Measurements from ENCODE around the gene ZNF296. TPM values are rescaled to one million over a fixed set of nuclear protein-coding genes. Genes with fewer than 3 reads are reported as not detected.

Gene ZNF296
- total RNA-seq, 1 donor from 2014 or later, result 0.20 TPM

GRCh38 chr19:45038931-45039893 lies 37.1 kb downstream of the ZNF296 start, which contains the start of gene CLASRP:
TSS of gene CLASRP (plus strand) at chr19:45039045. CDS start at chr19:45040213, 1,168 bp downstream.
- DNase-seq (peak; percentile 95), ATAC-seq (peak; percentile 99)
- intact Hi-C loops (cut with micrococcal nuclease), result no loop called here

GRCh38 chr19:45037393-45038169 lies 38.7 kb downstream of the ZNF296 start:
- no peak for DNase-seq
- intact Hi-C loops (cut with micrococcal nuclease), result no loop called here
- no peak for ATAC-seq

DNA sequence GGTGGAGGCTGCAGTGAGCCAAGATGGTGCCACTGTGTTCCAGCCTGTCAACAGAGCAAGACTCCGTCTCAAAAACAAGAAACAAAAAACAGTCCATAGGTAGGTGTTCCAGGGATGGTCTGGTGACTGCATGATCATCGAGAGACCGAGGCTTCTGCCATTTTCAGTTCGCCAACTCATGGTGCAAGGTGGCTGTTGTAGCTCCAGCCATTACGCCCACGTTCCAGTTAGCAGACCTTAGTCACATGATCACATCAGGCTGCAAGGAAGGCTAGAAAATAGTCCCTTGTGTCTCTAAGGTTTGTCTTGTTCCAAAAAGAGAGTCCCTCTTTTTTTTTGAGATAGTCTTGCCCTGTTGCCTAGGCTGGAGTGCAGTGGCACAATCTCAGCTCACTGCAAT lies 40.5 kb downstream of the ZNF296 start:
- ATAC-seq, result no peak
- no peak for DNase-seq
- intact Hi-C loops (cut with micrococcal nuclease), result no loop called here

DNA sequence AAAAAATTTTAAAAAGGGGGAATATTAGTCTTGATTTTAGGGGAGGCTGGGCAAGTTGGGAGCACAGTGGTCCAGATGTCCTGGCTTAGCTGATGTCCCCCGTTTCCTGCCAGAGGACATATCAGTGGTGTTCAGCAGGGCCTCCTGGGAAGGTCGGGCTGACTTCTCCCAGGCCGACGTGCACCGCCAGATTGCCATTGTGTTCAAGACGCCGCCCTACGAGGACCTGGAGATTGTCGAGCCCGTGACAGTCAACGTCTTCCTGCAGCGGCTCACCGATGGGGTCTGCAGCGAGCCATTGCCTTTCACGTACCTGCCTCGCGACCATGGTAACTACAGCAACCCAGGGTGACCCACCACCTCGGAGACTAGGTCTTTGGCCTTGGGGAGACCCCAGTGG lies 43.9 kb downstream of the ZNF296 start:
- ATAC-seq, result no peak
- intact Hi-C loops (cut with micrococcal nuclease), result no loop called here
- no peak for DNase-seq

GRCh38 chr19:45030825-45031224 lies 45.5 kb downstream of the ZNF296 start:
- ATAC-seq, result no peak
- DNase-seq, result no peak
- intact Hi-C loops (cut with micrococcal nuclease), result no loop called here

DNA sequence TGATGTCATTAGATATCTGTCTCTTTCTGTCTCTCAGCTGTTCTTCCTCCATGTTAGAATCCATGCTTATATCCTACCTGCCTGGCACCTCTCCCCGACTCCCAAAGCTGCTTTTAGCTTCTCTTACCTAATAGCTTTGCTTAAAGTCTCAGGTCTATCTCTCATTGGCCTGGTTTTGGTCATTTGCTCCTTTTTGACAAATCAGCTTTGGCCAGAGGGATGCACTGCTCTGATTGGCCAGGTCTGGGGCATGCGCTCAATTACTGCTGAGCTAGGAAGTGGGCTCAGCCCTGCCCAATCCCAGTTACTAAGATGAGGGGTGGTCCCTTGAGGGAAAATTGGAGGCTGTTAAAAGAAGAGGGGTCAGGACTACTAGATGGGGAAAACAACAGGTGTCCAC lies 48.9 kb downstream of the ZNF296 start:
- intact Hi-C loops (cut with micrococcal nuclease), result no loop called here
- DNase-seq (no peak), ATAC-seq (no peak)

DNA sequence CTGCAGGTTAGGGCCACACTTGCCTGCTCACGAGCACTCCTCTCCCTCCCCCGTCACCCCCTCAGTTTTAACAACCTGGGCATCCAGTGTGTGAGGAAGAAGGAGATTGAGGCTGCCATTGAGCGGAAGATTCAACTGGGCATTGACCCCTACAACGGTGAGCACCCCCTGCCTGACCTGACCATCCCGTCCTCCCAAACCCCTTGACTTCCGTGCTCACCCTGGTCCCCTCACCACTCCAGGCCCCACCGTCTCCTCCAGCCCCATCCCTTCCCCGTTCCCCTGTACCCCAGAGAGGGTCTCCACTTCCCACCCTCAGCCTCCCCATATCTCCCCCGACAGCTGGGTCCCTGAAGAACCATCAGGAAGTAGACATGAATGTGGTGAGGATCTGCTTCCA lies 51.0 kb downstream of the ZNF296 start:
- no peak for DNase-seq
- intact Hi-C loops (cut with micrococcal nuclease), result no loop called here
- ATAC-seq, result no peak

DNA sequence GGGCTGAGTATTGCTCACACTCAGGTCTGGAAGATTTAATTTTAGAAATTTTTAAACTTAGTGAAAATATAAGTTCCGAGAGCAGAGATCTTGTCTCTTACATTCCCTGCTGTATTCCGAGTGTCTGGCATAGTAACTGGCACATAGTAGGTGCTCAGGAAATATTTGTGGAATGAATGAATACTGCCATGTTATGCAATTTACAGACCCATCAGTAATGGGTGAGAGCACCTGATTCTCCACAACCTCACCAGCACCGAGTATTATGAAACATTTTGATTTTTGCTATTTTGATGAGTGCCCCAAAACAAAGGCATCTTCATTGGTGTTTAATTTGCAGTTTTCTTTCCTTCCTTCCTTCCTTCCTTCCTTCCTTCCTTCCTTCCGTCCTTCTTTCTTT lies 53.2 kb downstream of the ZNF296 start:
- intact Hi-C loops (cut with micrococcal nuclease), result no loop called here
- no peak for ATAC-seq
- no peak for DNase-seq

DNA sequence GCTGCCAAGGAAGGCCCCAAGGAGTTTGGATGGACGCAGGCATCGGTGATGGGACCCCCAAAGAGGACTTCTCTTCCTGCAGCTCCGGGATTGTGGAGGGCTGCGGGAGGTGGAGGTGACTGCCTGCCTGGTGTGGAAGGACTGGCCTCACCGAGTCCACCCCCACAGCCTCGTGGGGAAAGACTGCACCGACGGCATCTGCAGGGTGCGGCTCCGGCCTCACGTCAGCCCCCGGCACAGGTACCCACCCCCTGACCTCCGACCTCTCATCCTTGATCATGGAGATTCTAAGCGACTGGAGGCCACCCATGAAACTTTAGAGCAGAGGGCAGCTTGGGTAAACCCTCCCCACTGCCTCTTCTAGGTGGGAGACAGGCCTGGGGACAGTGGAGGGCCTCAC lies 54.3 kb downstream of the ZNF296 start:
- intact Hi-C loops (cut with micrococcal nuclease), result no loop called here
- DNase-seq, result no peak
- no peak for ATAC-seq

Other genes with a start within 250 kb of the ZNF296 start
- 35.4 TPM for gene NECTIN2, start 230.2 kb downstream of the ZNF296 start, total RNA-seq
- 49.8 TPM for gene TOMM40, start 185.2 kb downstream of the ZNF296 start, total RNA-seq
- 18.9 TPM for gene APOE, start 170.7 kb downstream of the ZNF296 start, total RNA-seq
- gene APOC1, start 161.9 kb downstream of the ZNF296 start, total RNA-seq, result 1.7 TPM
- not detected for gene APOC4, start 134.2 kb downstream of the ZNF296 start, total RNA-seq
- gene APOC2, start 130.4 kb downstream of the ZNF296 start, total RNA-seq, result not detected
- 97.6 TPM for gene CLPTM1, start 121.1 kb downstream of the ZNF296 start, total RNA-seq
- 3.5 TPM for gene RELB, start 75.0 kb downstream of the ZNF296 start, total RNA-seq
- 33.9 TPM for gene CLASRP, start 37.4 kb downstream of the ZNF296 start, total RNA-seq
- gene GEMIN7, start 2.8 kb upstream of the ZNF296 start, total RNA-seq, result 14.4 TPM
- gene PPP1R37, start 16.7 kb upstream of the ZNF296 start, total RNA-seq, result 16.0 TPM
- gene NKPD1, start 84.5 kb upstream of the ZNF296 start, total RNA-seq, result 0.07 TPM
- gene TRAPPC6A, start 101.8 kb upstream of the ZNF296 start, total RNA-seq, result 13.7 TPM
- 6.0 TPM for gene BLOC1S3, start 102.3 kb upstream of the ZNF296 start, total RNA-seq
- gene EXOC3L2, start 168.9 kb upstream of the ZNF296 start, total RNA-seq, result 0.94 TPM
- gene MARK4, start 174.8 kb upstream of the ZNF296 start, total RNA-seq, result 26.2 TPM
- gene CKM, start 246.4 kb upstream of the ZNF296 start, total RNA-seq, result 6,589 TPM

All from left ventricle myocardium superior (tissue), 1 donor.